H9 (cell line): ENCODE results near the gene TSPAN18. TPM values are rescaled to one million over a fixed set of nuclear protein-coding genes. Genes with fewer than 3 reads are reported as not detected.

Source experiments
- DNase-seq: peaks from one replicate; pipeline ENCODE4 v3.0.0-alpha.2; 2017
- H2AFZ ChIP-seq: one replicate; pipeline ENCODE4 v1.6.1; 2013; ENCODE audit warnings: mild to moderate bottlenecking, low read length, control low read depth, moderate library complexity
- H2AK5ac ChIP-seq: 2 replicates; pipeline ENCODE4 v1.6.1; 2013; ENCODE audit warnings: low read length, control low read depth, mixed read lengths; ENCODE audit not compliant: insufficient read length
- H2BK120ac ChIP-seq: one replicate; pipeline ENCODE4 v1.6.1; 2013; ENCODE audit warnings: low read depth, mild to moderate bottlenecking, low read length, control low read depth, inconsistent platforms; ENCODE audit not compliant: poor library complexity, severe bottlenecking
- H2BK12ac ChIP-seq: 2 replicates; pipeline ENCODE4 v1.6.1; 2013; ENCODE audit warnings: low read length, control low read depth, mixed read lengths, low read depth; ENCODE audit not compliant: insufficient read length
- H2BK15ac ChIP-seq: 2 replicates; pipeline ENCODE4 v1.6.1; 2013; ENCODE audit warnings: low read depth, low read length, control low read depth
- H2BK20ac ChIP-seq: one replicate; pipeline ENCODE4 v1.6.1; 2013; ENCODE audit warnings: low read depth, mild to moderate bottlenecking, low read length, control low read depth, inconsistent platforms; ENCODE audit not compliant: poor library complexity, severe bottlenecking
- H2BK5ac ChIP-seq: 2 replicates; pipeline ENCODE4 v1.6.1; 2013; ENCODE audit warnings: low read length, control low read depth, mixed read lengths; ENCODE audit not compliant: insufficient read length
- H3K14ac ChIP-seq: 2 replicates; pipeline ENCODE4 v1.6.1; 2013; ENCODE audit warnings: low read length, control low read depth; ENCODE audit not compliant: insufficient read depth
- H3K18ac ChIP-seq: 2 replicates; pipeline ENCODE4 v1.6.1; 2013; ENCODE audit warnings: low read depth, mild to moderate bottlenecking, mixed read lengths, low read length, control low read depth; ENCODE audit not compliant: insufficient read length
- H3K23ac ChIP-seq: 2 replicates; pipeline ENCODE4 v1.6.1; 2013; ENCODE audit warnings: low read length, control low read depth, mixed read lengths, low read depth; ENCODE audit not compliant: insufficient read length
- H3K23me2 ChIP-seq: 2 replicates; pipeline ENCODE4 v1.6.1; 2013; ENCODE audit warnings: low read depth, mild to moderate bottlenecking, mixed read lengths, low read length, control low read depth; ENCODE audit not compliant: insufficient read length, poor library complexity, severe bottlenecking
- H3K27ac ChIP-seq: 2 replicates; pipeline ENCODE4 v1.5.1; 2013; ENCODE audit warnings: low read length, control low read depth, mixed read lengths, low read depth; ENCODE audit not compliant: insufficient read length
- H3K27me3 ChIP-seq: 2 replicates; pipeline ENCODE4 v1.6.1; 2013; ENCODE audit warnings: low read length, control low read depth, inconsistent platforms; ENCODE audit not compliant: insufficient read depth
- H3K4ac ChIP-seq: 2 replicates; pipeline ENCODE4 v1.6.1; 2013; ENCODE audit warnings: low read depth, mild to moderate bottlenecking, control low read depth, inconsistent platforms, low read length, moderate library complexity
- H3K4me1 ChIP-seq: 2 replicates; pipeline ENCODE4 v1.6.1; 2013; ENCODE audit warnings: low read length, control low read depth, inconsistent platforms; ENCODE audit not compliant: insufficient read depth
- H3K4me2 ChIP-seq: 2 replicates; pipeline ENCODE4 v1.6.1; 2013; ENCODE audit warnings: low read length, control low read depth, mixed read lengths; ENCODE audit not compliant: insufficient read length, insufficient read depth
- H3K56ac ChIP-seq: 2 replicates; pipeline ENCODE4 v1.6.1; 2013; ENCODE audit warnings: low read depth, mild to moderate bottlenecking, mixed read lengths, low read length, control low read depth; ENCODE audit not compliant: insufficient read length
- H3K79me1 ChIP-seq: 2 replicates; pipeline ENCODE4 v1.6.1; 2013; ENCODE audit warnings: low read depth, mild to moderate bottlenecking, moderate library complexity, low read length, control low read depth, inconsistent platforms; ENCODE audit not compliant: insufficient read depth, poor library complexity, severe bottlenecking
- H3K79me2 ChIP-seq: 2 replicates; pipeline ENCODE4 v1.6.1; 2013; ENCODE audit warnings: low read length, control low read depth, inconsistent platforms; ENCODE audit not compliant: insufficient read depth
- H3K9ac ChIP-seq: 2 replicates; pipeline ENCODE4 v1.6.1; 2013; ENCODE audit warnings: low read length, control low read depth, mixed read lengths; ENCODE audit not compliant: insufficient read length; ENCODE audit errors: extremely low read depth
- H3K9me3 ChIP-seq: one replicate; pipeline ENCODE4 v1.6.1; 2013; ENCODE audit warnings: low read depth, low read length, inconsistent platforms; ENCODE audit not compliant: control insufficient read depth
- H3T11ph ChIP-seq: one replicate; pipeline ENCODE4 v1.6.1; 2013; ENCODE audit warnings: mild to moderate bottlenecking, low read length, control low read depth, inconsistent platforms
- H4K20me1 ChIP-seq: one replicate; pipeline ENCODE4 v1.6.1; 2013; ENCODE audit not compliant: control insufficient read depth, insufficient read length, insufficient read depth
- H4K5ac ChIP-seq: 2 replicates; pipeline ENCODE4 v1.6.1; 2013; ENCODE audit warnings: low read depth, mild to moderate bottlenecking, mixed read lengths, low read length, control low read depth; ENCODE audit not compliant: insufficient read length
- H4K8ac ChIP-seq: replicated peaks from 2 replicates; pipeline ENCODE4 v1.6.1; 2013; ENCODE audit warnings: low read length, control low read depth, mixed read lengths, low read depth; ENCODE audit not compliant: insufficient read length
- H4K91ac ChIP-seq: 2 replicates; pipeline ENCODE4 v1.6.1; 2013; ENCODE audit warnings: low read depth, mild to moderate bottlenecking, moderate library complexity, mixed read lengths, low read length, control low read depth; ENCODE audit not compliant: insufficient read length
- H3K27ac Mint-ChIP-seq, 3 experiments: 2 replicates in 2 of 3; 3 replicates in 1 of 3; pipeline ENCODE4 v1.8.0; 2020 to 2021; ENCODE audit warnings: mixed read lengths in 3 of 3, mild to moderate bottlenecking in 1 of 3, moderate library complexity in 1 of 3
- H3K27me3 Mint-ChIP-seq: 2 replicates; pipeline ENCODE4 v1.8.0; 2021; ENCODE audit warnings: low read depth, mild to moderate bottlenecking, moderate library complexity, mixed read lengths
- H3K36me3 Mint-ChIP-seq, 3 experiments: 2 replicates in 2 of 3; 3 replicates in 1 of 3; pipeline ENCODE4 v1.8.0; 2020 to 2021; ENCODE audit warnings: low read depth in 3 of 3, mixed read lengths in 3 of 3; ENCODE audit not compliant: insufficient read depth in 1 of 3
- H3K4me1 Mint-ChIP-seq, 2 experiments: 2 replicates each; pipeline ENCODE4 v1.8.0; 2020; ENCODE audit warnings: mixed read lengths in 2 of 2
- H3K4me3 Mint-ChIP-seq, 2 experiments: 2 replicates in 1 of 2; 3 replicates in 1 of 2; pipeline ENCODE4 v1.8.0; 2020 to 2021; ENCODE audit warnings: mild to moderate bottlenecking in 2 of 2, mixed read lengths in 2 of 2, moderate library complexity in 1 of 2
- H3K9me3 Mint-ChIP-seq, 2 experiments: 2 replicates in 1 of 2; 3 replicates in 1 of 2; pipeline ENCODE4 v1.8.0; 2020; ENCODE audit warnings: mild to moderate bottlenecking in 2 of 2, mixed read lengths in 2 of 2, moderate library complexity in 1 of 2
- WGBS: extraction: QIAGEN DNeasy Blood & Tissue Kit; methylation state at CpG from one replicate; pipeline ENCODE4 v1.1.7; 2013; ENCODE audit warnings: missing lambda C conversion rate, low lambda C conversion rate, mixed read lengths; ENCODE audit not compliant: insufficient read length; ENCODE audit errors: extremely low coverage; 5-methylcytosine and 5-hydroxymethylcytosine counted together
- total RNA-seq: library from RNA; stranded (reverse); gene quantifications from 2 replicates; pipeline ENCODE4 v1.2.1, GENCODE V29; 2021
- TF ChIP-seq, protein P1 (sequence below): fragments of 200-600 bp; sonication (generic); conservative IDR thresholded peaks from 3 replicates; pipeline ENCODE4 v1.8.0; 2021; ENCODE audit warnings: antibody characterized with exemption, mild to moderate bottlenecking

The TSPAN18 gene
- total RNA-seq, 1 experiment from 2014 or later = 25.3 TPM

DNA sequence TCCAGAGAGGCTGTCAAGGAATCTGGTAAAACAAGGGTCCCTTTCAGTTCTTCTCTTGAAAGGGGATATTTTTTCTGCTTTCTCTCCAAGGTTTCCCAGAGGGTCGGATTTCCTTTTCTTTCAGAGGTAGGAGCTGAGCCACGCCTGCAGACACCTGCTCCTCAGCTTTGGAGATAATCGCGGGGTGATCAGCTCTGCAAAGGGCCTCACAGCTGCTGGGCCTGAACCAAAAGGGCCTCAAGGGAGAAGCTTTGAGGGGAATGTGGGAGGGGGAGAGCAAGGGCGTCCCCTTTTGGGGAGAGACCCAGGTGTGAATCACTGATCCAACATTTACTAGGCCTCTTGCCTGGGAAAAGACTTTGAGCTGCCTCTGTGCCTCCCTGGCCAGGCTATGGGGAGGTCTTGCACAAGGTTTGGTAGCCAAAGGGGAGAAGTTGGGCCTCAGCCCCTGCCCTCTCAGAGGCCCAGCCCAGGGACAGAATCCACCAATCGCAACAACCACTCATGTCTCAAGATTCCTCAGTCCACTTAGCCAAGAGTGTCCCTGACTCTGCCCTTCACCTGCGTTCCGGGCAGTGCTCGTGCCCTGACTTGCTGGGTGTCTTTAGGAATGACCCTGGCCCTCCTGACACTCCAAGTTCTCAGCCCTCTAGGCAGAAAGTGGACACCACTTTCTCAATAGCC lies 237.9 kb downstream of the TSPAN18 start:
- Mint-ChIP-seq H3K9me3 (no peaks in the 10 kb centered on the region), H3K36me3 (no peaks in the 10 kb centered on the region), H3K4me3 (no peak overlapping the region), H3K27ac (peak overlapping the region; percentile 63 to 88 (median 75); a peak in 4 of 7 replicates), H3K4me1 (peaks cover 67 to 82% of the 10 kb centered on the region in 2 experiments), H3K27me3 (peaks cover 7% of the 10 kb centered on the region)
- Histone ChIP-seq H3K9ac (no peak overlapping the region), H2BK12ac (no peak overlapping the region), H3K27ac (no peak overlapping the region), H4K91ac (no peak overlapping the region), H4K20me1 (no peaks in the 10 kb centered on the region), H3K27me3 (no peaks in the 10 kb centered on the region), H3K4ac (no peak overlapping the region), H4K5ac (no peak overlapping the region), H4K8ac (no peak overlapping the region), H2BK15ac (no peak overlapping the region), H3K4me1 (peaks cover 13% of the 10 kb centered on the region; the same call in 1 of the 2 replicates), H2BK5ac (no peak overlapping the region), H3T11ph (no peak overlapping the region), H3K9me3 (no peaks in the 10 kb centered on the region), H3K23ac (no peak overlapping the region), H3K14ac (no peak overlapping the region), H3K4me2 (no peak overlapping the region), H2BK20ac (no peak overlapping the region), H3K79me1 (no peaks in the 10 kb centered on the region), H2BK120ac (no peak overlapping the region), H2AFZ (no peak overlapping the region), H3K23me2 (no peaks in the 10 kb centered on the region), H3K56ac (no peak overlapping the region), H2AK5ac (no peak overlapping the region), H3K79me2 (no peaks in the 10 kb centered on the region), H3K18ac (no peak overlapping the region)
- no peak for DNase-seq
- TF ChIP-seq, protein P1, sequence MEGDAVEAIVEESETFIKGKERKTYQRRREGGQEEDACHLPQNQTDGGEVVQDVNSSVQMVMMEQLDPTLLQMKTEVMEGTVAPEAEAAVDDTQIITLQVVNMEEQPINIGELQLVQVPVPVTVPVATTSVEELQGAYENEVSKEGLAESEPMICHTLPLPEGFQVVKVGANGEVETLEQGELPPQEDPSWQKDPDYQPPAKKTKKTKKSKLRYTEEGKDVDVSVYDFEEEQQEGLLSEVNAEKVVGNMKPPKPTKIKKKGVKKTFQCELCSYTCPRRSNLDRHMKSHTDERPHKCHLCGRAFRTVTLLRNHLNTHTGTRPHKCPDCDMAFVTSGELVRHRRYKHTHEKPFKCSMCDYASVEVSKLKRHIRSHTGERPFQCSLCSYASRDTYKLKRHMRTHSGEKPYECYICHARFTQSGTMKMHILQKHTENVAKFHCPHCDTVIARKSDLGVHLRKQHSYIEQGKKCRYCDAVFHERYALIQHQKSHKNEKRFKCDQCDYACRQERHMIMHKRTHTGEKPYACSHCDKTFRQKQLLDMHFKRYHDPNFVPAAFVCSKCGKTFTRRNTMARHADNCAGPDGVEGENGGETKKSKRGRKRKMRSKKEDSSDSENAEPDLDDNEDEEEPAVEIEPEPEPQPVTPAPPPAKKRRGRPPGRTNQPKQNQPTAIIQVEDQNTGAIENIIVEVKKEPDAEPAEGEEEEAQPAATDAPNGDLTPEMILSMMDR = no peak
- WGBS = no CpG with 5 or more reads among the region's 9 CpGs
